H1 (cell line): ENCODE data around the gene GMEB2. TPM values are rescaled to one million over a fixed set of nuclear protein-coding genes. Genes with fewer than 3 reads are reported as not detected.
A peak's percentile ranks its signal among the peaks of the same experiment; 100 is the strongest.

Experiments
- ASH2L ChIP-seq: fragments of 200-600, 300-600 bp; sonication (generic); IDR thresholded peaks from one replicate; pipeline ENCODE4 v1.7.1; 2017; ENCODE audit warnings: low read length
- ATF3 ChIP-seq: IDR thresholded peaks from 2 replicates; pipeline ENCODE4 v1.6.1; 2011; ENCODE audit warnings: low read depth, mild to moderate bottlenecking, low read length; ENCODE audit not compliant: insufficient read depth
- BACH1 ChIP-seq: IDR thresholded peaks from 2 replicates; pipeline ENCODE4 v1.6.1; 2012; ENCODE audit warnings: low read length, improper control_type of control experiment
- CBX8 ChIP-seq: fragments of 300-800, 300-1000 bp; sonication (generic); IDR thresholded peaks from 2 replicates; pipeline ENCODE4 v1.7.1; 2016; ENCODE audit warnings: low read depth, low read length, borderline replicate concordance
- CEBPB ChIP-seq: IDR thresholded peaks from 2 replicates; pipeline ENCODE4 v1.6.1; 2012; ENCODE audit warnings: low read depth, low read length
- CREB1 ChIP-seq: IDR thresholded peaks from 2 replicates; pipeline ENCODE4 v1.6.1; 2012; ENCODE audit warnings: inconsistent platforms
- EGR1 ChIP-seq: IDR thresholded peaks from 2 replicates; pipeline ENCODE4 v1.6.1; 2011; ENCODE audit warnings: low read depth, low read length, borderline replicate concordance
- FOSL1 ChIP-seq: IDR thresholded peaks from 2 replicates; pipeline ENCODE4 v1.6.1; 2011; ENCODE audit warnings: mild to moderate bottlenecking, low read depth, low read length, moderate library complexity; ENCODE audit not compliant: insufficient read depth
- HDAC6 ChIP-seq: IDR thresholded peaks from one replicate; pipeline ENCODE4 v1.7.1; 2012; ENCODE audit warnings: low read depth, mild to moderate bottlenecking, inconsistent platforms, low read length, moderate library complexity
- JUND ChIP-seq: IDR thresholded peaks from 2 replicates; pipeline ENCODE4 v1.6.1; 2011; ENCODE audit warnings: mild to moderate bottlenecking, improper control_type of control experiment, low read length
- KDM4A ChIP-seq: IDR thresholded peaks from one replicate; pipeline ENCODE4 v1.7.1; 2012; ENCODE audit warnings: low read depth, mild to moderate bottlenecking, moderate library complexity, low read length, inconsistent platforms; ENCODE audit not compliant: severe bottlenecking
- KDM5A ChIP-seq: fragments of 200-600 bp; IDR thresholded peaks from 2 replicates; pipeline ENCODE4 v1.7.1; 2012; ENCODE audit warnings: mild to moderate bottlenecking, low read length, inconsistent platforms, mixed read lengths
- MAFK ChIP-seq: IDR thresholded peaks from 2 replicates; pipeline ENCODE4 v1.6.1; 2012; ENCODE audit warnings: low read depth, mild to moderate bottlenecking, improper control_type of control experiment, low read length
- NRF1 ChIP-seq: IDR thresholded peaks from 2 replicates; pipeline ENCODE4 v1.6.1; 2011; ENCODE audit warnings: mild to moderate bottlenecking, low read depth, low read length, improper control_type of control experiment
- PHF8 ChIP-seq: fragments of 200-600 bp; sonication (generic); conservative IDR thresholded peaks from 2 replicates; pipeline ENCODE4 v1.7.1; 2012; ENCODE audit warnings: low read depth, mild to moderate bottlenecking, inconsistent platforms, low read length, moderate library complexity
- RFX5 ChIP-seq: IDR thresholded peaks from 2 replicates; pipeline ENCODE4 v1.6.1; 2011; ENCODE audit warnings: low read depth, low read length, improper control_type of control experiment, borderline replicate concordance
- SP1 ChIP-seq: IDR thresholded peaks from 2 replicates; pipeline ENCODE4 v1.6.1; 2011; ENCODE audit warnings: low read depth, low read length
- SUZ12 ChIP-seq: fragments of 200-600 bp; sonication (generic); IDR thresholded peaks from 2 replicates; pipeline ENCODE4 v1.6.1; 2012; ENCODE audit warnings: mild to moderate bottlenecking, inconsistent platforms, low read length, moderate library complexity, mixed read lengths
- TBP ChIP-seq: IDR thresholded peaks from 2 replicates; pipeline ENCODE4 v1.6.1; 2011; ENCODE audit warnings: low read depth, low read length, improper control_type of control experiment
- USF2 ChIP-seq: IDR thresholded peaks from 2 replicates; pipeline ENCODE4 v1.6.1; 2011; ENCODE audit warnings: low read length, improper control_type of control experiment
- YY1 ChIP-seq: IDR thresholded peaks from 2 replicates; pipeline ENCODE4 v1.6.1; 2011; ENCODE audit warnings: low read depth, mild to moderate bottlenecking, low read length
- ZNF274 ChIP-seq: IDR thresholded peaks from 2 replicates; pipeline ENCODE4 v1.7.0; 2012; ENCODE audit warnings: low read length, borderline replicate concordance; ENCODE audit errors: extremely low read depth
- polyA plus RNA-seq, 7 experiments: library from polyadenylated mRNA; depleted of rRNA in 3 of 7; stranded (reverse) in 5 of 7; unstranded in 2 of 7; fragments of >200 nt in 5 of 7; fragments of 200-250 nt in 2 of 7; gene quantifications; 1 replicate in 5 of 7; 2 replicates in 1 of 7; 4 replicates in 1 of 7; pipeline versions ENCODE4 v1.2.1 to v1.2.3, GENCODE V29; 2011 to 2013; ENCODE audit warnings: missing spikeins in 2 of 7, mixed read lengths in 2 of 7
- total RNA-seq: library from RNA; stranded (reverse); fragmentation: NEBNext Ultra II Directional; extraction: Animal tissue kit (Norgen Biotek cat#: 25700); gene quantifications from 2 replicates; pipeline ENCODE4 v1.2.1, GENCODE V29; 2021
- TF ChIP-seq, protein P1 (sequence below): IDR thresholded peaks from 2 replicates; pipeline ENCODE4 v1.6.1; 2012; ENCODE audit warnings: low read length, inconsistent platforms

The GMEB2 gene
- total and polyA plus RNA-seq, 2 of the 8 experiments (the other 6 are each of a cell fraction or from before 2014, with no cell fraction given) = 12.9 to 14.2 TPM

DNA sequence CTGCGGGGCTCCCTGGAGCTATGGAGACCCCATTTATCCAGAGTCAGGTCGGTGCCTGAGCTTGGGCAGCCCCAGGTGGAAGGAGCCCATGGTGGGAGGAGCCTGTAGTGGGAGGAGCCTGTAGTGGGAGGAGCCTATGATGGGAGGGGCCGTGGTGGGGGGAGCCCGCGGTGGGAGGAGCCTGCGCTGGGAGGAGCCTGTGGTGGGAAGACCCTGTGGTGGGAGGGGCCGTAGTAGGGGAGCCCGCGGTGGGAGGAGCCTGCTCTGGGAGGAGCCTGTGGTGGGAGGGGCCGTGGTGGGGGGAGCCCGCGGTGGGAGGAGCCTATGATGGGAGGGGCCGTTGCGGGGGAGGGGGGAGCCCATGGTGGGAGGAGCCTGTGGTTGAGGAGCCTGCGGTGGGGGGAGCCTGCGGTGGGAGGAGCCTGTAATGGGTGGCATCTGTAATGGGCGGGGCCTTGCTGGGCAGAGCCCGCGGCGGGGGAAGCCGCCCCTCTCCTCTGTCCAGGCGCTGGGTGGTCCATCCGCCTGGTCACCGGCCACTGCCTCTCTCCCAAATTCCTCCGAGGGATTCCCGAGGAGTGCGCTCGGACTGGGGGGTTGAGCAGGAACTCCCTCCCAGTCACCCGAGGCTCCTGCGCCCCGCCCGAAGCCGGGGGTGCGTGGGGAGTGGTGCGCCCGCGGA is 73.5 kb downstream of the GMEB2 start (continued):
- TF ChIP-seq MAFK (no peak), RFX5 (no peak), JUND (no peak), YY1 (no peak), CREB1 (no peak), ZNF274 (no peak), USF2 (no peak), KDM5A (no peak), SP1 (peak; percentile 73), ASH2L (peak; percentile 37), CEBPB (no peak), KDM4A (peak; percentile 91), FOSL1 (no peak), TBP (no peak), HDAC6 (no peak), NRF1 (0 out of 2 replicates have a peak, but pooled peaks have one; percentile 7), SUZ12 (no peak), PHF8 (peak; percentile 36; the same call in 1 of the 2 replicates), EGR1 (peak; percentile 34; the same call in 1 of the 2 replicates), BACH1 (no peak), ATF3 (no peak), CBX8 (no peak)
- TF ChIP-seq, protein P1, sequence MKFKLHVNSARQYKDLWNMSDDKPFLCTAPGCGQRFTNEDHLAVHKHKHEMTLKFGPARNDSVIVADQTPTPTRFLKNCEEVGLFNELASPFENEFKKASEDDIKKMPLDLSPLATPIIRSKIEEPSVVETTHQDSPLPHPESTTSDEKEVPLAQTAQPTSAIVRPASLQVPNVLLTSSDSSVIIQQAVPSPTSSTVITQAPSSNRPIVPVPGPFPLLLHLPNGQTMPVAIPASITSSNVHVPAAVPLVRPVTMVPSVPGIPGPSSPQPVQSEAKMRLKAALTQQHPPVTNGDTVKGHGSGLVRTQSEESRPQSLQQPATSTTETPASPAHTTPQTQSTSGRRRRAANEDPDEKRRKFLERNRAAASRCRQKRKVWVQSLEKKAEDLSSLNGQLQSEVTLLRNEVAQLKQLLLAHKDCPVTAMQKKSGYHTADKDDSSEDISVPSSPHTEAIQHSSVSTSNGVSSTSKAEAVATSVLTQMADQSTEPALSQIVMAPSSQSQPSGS = no peak
